Naive thymus-derived CD8-positive, alpha-beta T cell (primary cell): ENCODE measurements around the gene FGF19. TPM values are rescaled to one million over a fixed set of nuclear protein-coding genes. Genes with fewer than 3 reads are reported as not detected.

ENCODE experiments used
- ATAC-seq, 2 donors: fragments of 150-1000 bp; cut with Tn5 transposase in 1 of 2; sonication (Bioruptor Pico), chemical (Tn5 transposase) in 1 of 2; 1 replicate in 1 of 2; 2 replicates in 1 of 2; pipeline ENCODE4 v1.10.0; 2021; ENCODE audit warnings: mild to moderate bottlenecking in 2 of 2, moderate library complexity in 2 of 2
- POLR2A ChIA-PET: fragments of 350-600 bp; sonication (Branson Sonifier 250); formaldehyde crosslinking; loops from one replicate; lab custom pipeline; 2021; ENCODE audit warnings: antibody characterized with exemption; lab: Charles Lee
- DNase-seq, 10 donors: peaks; one replicate each; pipeline versions ENCODE4 v3.0.0 to v3.0.0-alpha.2; 2020 to 2022
- H3K27ac Mint-ChIP-seq, 10 donors: one replicate each; pipeline ENCODE4 v1.8.0; 2020 to 2022; ENCODE audit warnings: mild to moderate bottlenecking in 10 of 10, mixed read lengths in 10 of 10, moderate library complexity in 4 of 10, inconsistent platforms in 1 of 10
- H3K27me3 Mint-ChIP-seq, 5 donors: one replicate each; pipeline ENCODE4 v1.8.0; 2021 to 2022; ENCODE audit warnings: mixed read lengths in 5 of 5
- H3K36me3 Mint-ChIP-seq, 3 donors: one replicate each; pipeline ENCODE4 v1.8.0; 2020 to 2022; ENCODE audit warnings: mixed read lengths in 3 of 3, mild to moderate bottlenecking in 2 of 3, inconsistent platforms in 1 of 3
- H3K4me1 Mint-ChIP-seq, 4 donors: one replicate each; pipeline ENCODE4 v1.8.0; 2021 to 2022; ENCODE audit warnings: mixed read lengths in 4 of 4
- H3K4me3 Mint-ChIP-seq, 10 donors: one replicate each; pipeline ENCODE4 v1.8.0; 2020 to 2022; ENCODE audit warnings: mild to moderate bottlenecking in 10 of 10, mixed read lengths in 10 of 10, moderate library complexity in 6 of 10, inconsistent platforms in 1 of 10
- H3K9me3 Mint-ChIP-seq, 9 donors: one replicate each; pipeline ENCODE4 v1.8.0; 2020 to 2022; ENCODE audit warnings: mixed read lengths in 9 of 9, mild to moderate bottlenecking in 3 of 9, inconsistent platforms in 1 of 9, moderate library complexity in 1 of 9
- polyA plus RNA-seq, 3 donors: library from polyadenylated mRNA; unstranded; fragments of 300-500 nt; fragmentation: Illumina TruSeq; gene quantifications; one replicate each; pipeline ENCODE4 v1.2.3, GENCODE V29; 2021
- total RNA-seq, 8 experiments: library from RNA in 2 of 8; stranded (reverse) in 2 of 8; gene quantifications; one replicate each; pipeline ENCODE4 v1.2.3 and lab custom pipeline; 2021 to 2026

Gene FGF19
- total and polyA plus RNA-seq, 5 experiments from 2014 or later, result not detected

- Mint-ChIP-seq H3K4me1 (peaks cover 0 to 4% (median 0%) of the 10 kb centered on the region in 4 donors), H3K27me3 (no peaks in the 10 kb centered on the region), H3K4me3 (no peak overlapping the region), H3K36me3 (peaks cover 0 to 55% (median 0%) of the 10 kb centered on the region in 3 donors), H3K27ac (peak overlapping the region in 3 of 10 donors; percentile 18 to 66 (median 27)), H3K9me3 (no peaks in the 10 kb centered on the region)
- peak in 1 of 10 donors; percentile 24 for DNase-seq
- POLR2A ChIA-PET, result no interaction called here
- ATAC-seq, result no peak
Measured at GRCh38 chr11:69663326-69663725, 40.5 kb downstream of the FGF19 start.

DNA sequence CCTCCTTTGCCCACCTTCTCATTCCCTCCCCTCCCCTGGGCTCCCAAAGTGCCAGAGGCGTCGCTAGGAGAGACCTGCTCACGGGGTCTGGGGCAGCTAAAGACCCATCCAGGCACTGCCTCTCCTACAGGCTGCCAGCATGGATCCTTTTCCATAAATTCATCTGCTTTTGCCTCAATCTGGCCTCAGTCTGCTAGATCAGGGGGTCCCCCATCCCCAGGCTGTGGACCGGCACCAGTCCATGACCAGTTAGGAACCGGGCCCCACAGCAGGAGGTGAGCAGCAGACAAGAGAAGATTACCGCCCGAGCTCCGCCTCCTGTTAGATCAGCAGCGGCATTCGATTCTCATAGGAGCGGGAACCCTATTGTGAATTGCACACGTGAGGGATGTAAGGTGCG lies 41.0 kb downstream of the FGF19 start:
- POLR2A ChIA-PET, result no interaction called here
- peaks cover 0 to 50% (median 0%) of the 10 kb centered on the region in 3 donors for H3K36me3 Mint-ChIP-seq
- no peak overlapping the region for H3K4me3 Mint-ChIP-seq
- no peaks in the 10 kb centered on the region for H3K27me3 Mint-ChIP-seq
- peaks cover 0 to 4% (median 0%) of the 10 kb centered on the region in 4 donors for H3K4me1 Mint-ChIP-seq
- peak overlapping the region in 2 of 10 donors; percentile 60 to 66 for H3K27ac Mint-ChIP-seq
- H3K9me3 Mint-ChIP-seq, result no peaks in the 10 kb centered on the region
- DNase-seq (peak in 1 of 10 donors; percentile 52), ATAC-seq (no peak)

- Mint-ChIP-seq H3K9me3 (no peaks in the 10 kb centered on the region), H3K36me3 (peaks cover 0 to 44% (median 0%) of the 10 kb centered on the region in 3 donors), H3K27ac (peak overlapping the region in 1 of 10 donors; percentile 66), H3K4me3 (no peak overlapping the region), H3K27me3 (no peaks in the 10 kb centered on the region), H3K4me1 (peaks cover 0 to 4% (median 0%) of the 10 kb centered on the region in 4 donors)
- ATAC-seq (no peak), DNase-seq (no peak)
- POLR2A ChIA-PET, result no interaction called here
Measured at GRCh38 chr11:69662021-69662698, 41.7 kb downstream of the FGF19 start.

GRCh38 chr11:69661413-69661715 lies 42.5 kb downstream of the FGF19 start:
- no peak overlapping the region for H3K4me3 Mint-ChIP-seq
- no peaks in the 10 kb centered on the region for H3K27me3 Mint-ChIP-seq
- no peak for DNase-seq
- peak overlapping the region in 1 of 10 donors; percentile 63 for H3K27ac Mint-ChIP-seq
- POLR2A ChIA-PET, result no interaction called here
- H3K36me3 Mint-ChIP-seq, result peaks cover 0 to 39% (median 0%) of the 10 kb centered on the region in 3 donors
- ATAC-seq, result no peak
- no peaks in the 10 kb centered on the region for H3K9me3 Mint-ChIP-seq
- H3K4me1 Mint-ChIP-seq, result peaks cover 0 to 4% (median 0%) of the 10 kb centered on the region in 4 donors

GRCh38 chr11:69660001-69660500 lies 43.8 kb downstream of the FGF19 start:
- H3K9me3 Mint-ChIP-seq, result no peaks in the 10 kb centered on the region
- peaks cover 0 to 6% (median 0%) of the 10 kb centered on the region in 4 donors for H3K4me1 Mint-ChIP-seq
- ATAC-seq, result no peak
- no peaks in the 10 kb centered on the region for H3K27me3 Mint-ChIP-seq
- H3K4me3 Mint-ChIP-seq, result no peak overlapping the region
- POLR2A ChIA-PET, result no interaction called here
- no peak for DNase-seq
- H3K36me3 Mint-ChIP-seq, result peaks cover 0 to 31% (median 0%) of the 10 kb centered on the region in 3 donors
- peak overlapping the region in 2 of 10 donors; percentile 48 to 57 for H3K27ac Mint-ChIP-seq

- Mint-ChIP-seq H3K27ac (peak overlapping the region in 2 of 10 donors; percentile 48 to 57), H3K36me3 (peaks cover 0 to 27% (median 0%) of the 10 kb centered on the region in 3 donors), H3K4me3 (no peak overlapping the region), H3K4me1 (peaks cover 0 to 4% (median 0%) of the 10 kb centered on the region in 4 donors), H3K27me3 (no peaks in the 10 kb centered on the region), H3K9me3 (no peaks in the 10 kb centered on the region)
- POLR2A ChIA-PET, result interaction anchor here (1.2 kb wide), 1 partner anchor 15 kb away, joined by 5 read pairs; the partner anchor contains the start of gene LTO1
- ATAC-seq (no peak), DNase-seq (no peak)
Measured at GRCh38 chr11:69659591-69659990, 44.2 kb downstream of the FGF19 start.

DNA sequence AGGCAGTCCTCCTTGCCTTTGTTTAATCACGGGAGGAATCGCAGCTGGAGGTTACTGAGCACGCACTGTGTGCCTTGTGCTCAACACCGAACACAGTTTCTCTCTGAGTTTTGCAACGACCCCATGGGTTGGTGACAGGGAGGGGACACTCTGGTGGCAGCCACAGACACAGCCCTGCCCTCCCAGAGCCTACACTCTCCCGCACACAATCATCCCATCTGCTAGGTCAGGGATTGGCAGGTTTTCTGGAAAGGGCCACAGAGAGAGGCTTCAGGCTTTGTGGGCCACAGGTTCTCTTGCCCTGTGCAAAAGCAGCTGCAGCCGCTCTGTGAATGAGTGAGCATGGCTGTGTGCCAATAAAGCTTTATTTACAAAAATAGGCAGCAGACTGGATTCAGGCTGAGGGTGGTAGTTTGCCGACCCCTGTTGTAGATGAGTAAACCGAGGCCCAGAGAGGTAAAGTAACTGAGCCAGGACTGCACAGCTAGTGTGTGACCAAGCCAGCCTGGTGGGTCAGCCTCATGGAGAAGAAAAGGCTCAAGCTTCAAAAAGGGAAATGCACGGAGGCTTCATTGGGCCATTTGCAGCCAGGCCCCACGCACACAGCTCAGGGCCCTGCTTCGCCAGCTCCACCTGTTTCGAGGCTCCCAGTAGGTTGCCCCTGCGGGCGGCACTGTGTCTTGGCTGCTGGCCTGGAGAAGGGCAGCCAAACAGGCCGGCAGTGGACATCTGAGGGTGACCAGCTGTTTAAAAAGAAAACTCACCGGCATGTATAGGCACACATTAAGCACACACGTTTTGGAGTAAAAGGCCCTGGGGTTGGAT lies 45.0 kb downstream of the FGF19 start:
- peak overlapping the region in 2 of 10 donors; percentile 11 to 19 for H3K27ac Mint-ChIP-seq

GRCh38 chr11:69657911-69658625 lies 45.8 kb downstream of the FGF19 start:
- H3K4me3 Mint-ChIP-seq, result no peak overlapping the region
- peaks cover 0 to 4% (median 0%) of the 10 kb centered on the region in 4 donors for H3K4me1 Mint-ChIP-seq
- peak in 1 of 10 donors; percentile 51 for DNase-seq
- H3K36me3 Mint-ChIP-seq, result peaks cover 0 to 12% (median 0%) of the 10 kb centered on the region in 3 donors
- no peak for ATAC-seq
- no peaks in the 10 kb centered on the region for H3K9me3 Mint-ChIP-seq
- H3K27ac Mint-ChIP-seq, result peak overlapping the region in 1 of 10 donors; percentile 67
- POLR2A ChIA-PET, result interaction anchor here (0.6 to 1.2 kb wide), 2 partner anchors 17 to 813 kb away, joined by 4 to 5 read pairs; partner anchors contain the start of gene LTO1
- no peaks in the 10 kb centered on the region for H3K27me3 Mint-ChIP-seq

More for the DNA sequence above, 45.0 kb downstream of the FGF19 start:
- Mint-ChIP-seq H3K4me3 (no peak overlapping the region), H3K9me3 (no peaks in the 10 kb centered on the region), H3K4me1 (peaks cover 0 to 4% (median 0%) of the 10 kb centered on the region in 4 donors), H3K27me3 (no peaks in the 10 kb centered on the region), H3K36me3 (peaks cover 0 to 19% (median 0%) of the 10 kb centered on the region in 3 donors)
- ATAC-seq, result no peak
- POLR2A ChIA-PET, result interaction anchor here (1.2 kb wide), 1 partner anchor 16 kb away, joined by 5 read pairs; the partner anchor contains the start of gene LTO1
- peak in 1 of 10 donors; percentile 15 for DNase-seq

GRCh38 chr11:69657456-69657910 lies 46.3 kb downstream of the FGF19 start:
- H3K9me3 Mint-ChIP-seq, result no peaks in the 10 kb centered on the region

GRCh38 chr11:69656536-69657455 lies 47.0 kb downstream of the FGF19 start:
- Mint-ChIP-seq H3K27ac (peak overlapping the region in 1 of 10 donors; percentile 67), H3K9me3 (no peaks in the 10 kb centered on the region), H3K4me1 (peaks cover 0 to 4% (median 0%) of the 10 kb centered on the region in 4 donors), H3K36me3 (peaks cover 0 to 8% (median 0%) of the 10 kb centered on the region in 3 donors), H3K4me3 (no peak overlapping the region), H3K27me3 (no peaks in the 10 kb centered on the region)
- POLR2A ChIA-PET, result no interaction called here
- ATAC-seq, result no peak
- peak in 1 of 10 donors; percentile 50 for DNase-seq

More at GRCh38 chr11:69657456-69657910, 46.3 kb downstream of the FGF19 start:
- Mint-ChIP-seq H3K4me1 (peaks cover 0 to 4% (median 0%) of the 10 kb centered on the region in 4 donors), H3K27me3 (no peaks in the 10 kb centered on the region), H3K4me3 (no peak overlapping the region), H3K27ac (peak overlapping the region in 1 of 10 donors; percentile 67), H3K36me3 (peaks cover 0 to 6% (median 0%) of the 10 kb centered on the region in 3 donors)
- DNase-seq (no peak), ATAC-seq (no peak)
- POLR2A ChIA-PET, result interaction anchor here (0.6 kb wide), 1 partner anchor 812 kb away, joined by 4 read pairs; no protein-coding TSS in a partner anchor
